Neutrophil (primary cell): ENCODE results near the gene TPSB2.

Source experiments
- H3K27ac ChIP-seq: fragments of 200-600 bp; sonication (generic); 2 replicates; pipeline ENCODE4 v1.5.1; 2016; ENCODE audit warnings: mild to moderate bottlenecking, moderate library complexity
- H3K27me3 ChIP-seq: fragments of 200-600 bp; sonication (generic); 2 replicates; pipeline ENCODE4 v1.6.0; 2016; ENCODE audit warnings: mild to moderate bottlenecking
- H3K36me3 ChIP-seq: fragments of 200-600 bp; sonication (generic); 2 replicates; pipeline ENCODE4 v1.5.1; 2017
- H3K4me1 ChIP-seq, 2 experiments: fragments of 200-600 bp in 1 of 2; sonication (generic) in 1 of 2; 1 replicate in 1 of 2; 2 replicates in 1 of 2; pipeline versions ENCODE4 v1.5.1 to v1.6.1; 2013 to 2016; ENCODE audit warnings: low read depth in 1 of 2, low read length in 1 of 2, mild to moderate bottlenecking in 1 of 2, moderate library complexity in 1 of 2; ENCODE audit not compliant: control insufficient read depth in 1 of 2, insufficient read depth in 1 of 2
- H3K4me3 ChIP-seq, 2 experiments: fragments of 200-600 bp in 1 of 2; sonication (generic) in 1 of 2; 1 replicate in 1 of 2; 2 replicates in 1 of 2; pipeline ENCODE4 v1.5.1; 2013 to 2016; ENCODE audit warnings: low read depth in 1 of 2, low read length in 1 of 2, mild to moderate bottlenecking in 1 of 2, moderate library complexity in 1 of 2
- H3K9me3 ChIP-seq: fragments of 200-600 bp; sonication (generic); 2 replicates; pipeline ENCODE4 v1.5.1; 2016
- TF ChIP-seq, protein P1 (sequence below): fragments of 200-600 bp; sonication (generic); IDR thresholded peaks from 2 replicates; pipeline ENCODE4 v1.5.1; 2016; ENCODE audit warnings: antibody characterized with exemption

The TPSB2 gene

GRCh38 chr16:1216681-1217400 lies 13.1 kb downstream of the TPSB2 start:
- Histone ChIP-seq H3K36me3 (no peaks in the 10 kb centered on the region), H3K27ac (no peak overlapping the region), H3K9me3 (no peaks in the 10 kb centered on the region), H3K4me3 (no peak overlapping the region), H3K27me3 (no peaks in the 10 kb centered on the region), H3K4me1 (no peaks in the 10 kb centered on the region)
- TF ChIP-seq, protein P1, sequence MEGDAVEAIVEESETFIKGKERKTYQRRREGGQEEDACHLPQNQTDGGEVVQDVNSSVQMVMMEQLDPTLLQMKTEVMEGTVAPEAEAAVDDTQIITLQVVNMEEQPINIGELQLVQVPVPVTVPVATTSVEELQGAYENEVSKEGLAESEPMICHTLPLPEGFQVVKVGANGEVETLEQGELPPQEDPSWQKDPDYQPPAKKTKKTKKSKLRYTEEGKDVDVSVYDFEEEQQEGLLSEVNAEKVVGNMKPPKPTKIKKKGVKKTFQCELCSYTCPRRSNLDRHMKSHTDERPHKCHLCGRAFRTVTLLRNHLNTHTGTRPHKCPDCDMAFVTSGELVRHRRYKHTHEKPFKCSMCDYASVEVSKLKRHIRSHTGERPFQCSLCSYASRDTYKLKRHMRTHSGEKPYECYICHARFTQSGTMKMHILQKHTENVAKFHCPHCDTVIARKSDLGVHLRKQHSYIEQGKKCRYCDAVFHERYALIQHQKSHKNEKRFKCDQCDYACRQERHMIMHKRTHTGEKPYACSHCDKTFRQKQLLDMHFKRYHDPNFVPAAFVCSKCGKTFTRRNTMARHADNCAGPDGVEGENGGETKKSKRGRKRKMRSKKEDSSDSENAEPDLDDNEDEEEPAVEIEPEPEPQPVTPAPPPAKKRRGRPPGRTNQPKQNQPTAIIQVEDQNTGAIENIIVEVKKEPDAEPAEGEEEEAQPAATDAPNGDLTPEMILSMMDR = no peak

- Histone ChIP-seq H3K4me3 (no peak overlapping the region), H3K27ac (no peak overlapping the region), H3K9me3 (no peaks in the 10 kb centered on the region), H3K27me3 (no peaks in the 10 kb centered on the region), H3K4me1 (no peaks in the 10 kb centered on the region), H3K36me3 (no peaks in the 10 kb centered on the region)
- TF ChIP-seq, protein P1 = no peak
These were observed 13.7 kb downstream of the TPSB2 start for GRCh38 chr16:1216296-1216619.

DNA sequence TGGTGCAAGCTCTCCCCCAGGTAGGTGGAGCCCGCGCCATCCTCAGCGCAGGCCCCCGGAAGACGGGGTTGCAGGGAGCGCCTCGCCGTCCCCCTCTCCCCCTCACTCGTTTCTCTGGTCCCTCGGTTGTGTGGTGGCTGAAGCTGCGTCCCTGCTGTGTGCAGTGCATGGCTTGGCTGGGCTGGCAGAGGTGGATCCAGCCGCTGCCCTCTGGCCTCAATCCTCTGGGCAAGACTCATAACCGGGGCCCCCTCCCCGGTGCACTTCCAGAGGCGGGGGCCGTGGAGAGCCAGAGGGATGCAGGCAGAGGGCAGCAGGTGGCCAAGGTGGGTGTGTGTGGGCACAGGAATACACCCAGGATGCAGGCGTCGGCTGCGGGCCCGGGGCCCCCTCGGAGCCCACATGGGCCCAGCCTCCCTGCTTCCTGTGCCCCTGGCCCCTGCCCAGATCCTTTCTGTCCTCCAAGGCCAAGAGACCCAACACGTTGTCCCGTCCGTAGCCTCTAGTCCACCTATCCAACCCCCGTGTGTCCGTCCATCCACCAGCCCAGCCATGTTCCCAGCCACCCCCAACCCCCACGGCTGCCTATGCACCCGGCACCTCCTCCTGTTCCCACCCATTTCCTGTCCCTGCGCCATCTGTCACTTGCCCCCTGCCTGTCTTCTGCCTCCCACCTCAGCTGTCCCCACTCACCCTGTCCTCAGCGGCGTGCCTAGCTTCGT lies 14.2 kb downstream of the TPSB2 start:
- Histone ChIP-seq H3K27me3 (no peaks in the 10 kb centered on the region), H3K4me3 (no peak overlapping the region), H3K27ac (no peak overlapping the region), H3K36me3 (no peaks in the 10 kb centered on the region), H3K9me3 (no peaks in the 10 kb centered on the region), H3K4me1 (no peaks in the 10 kb centered on the region)
- TF ChIP-seq, protein P1 = no peak

DNA sequence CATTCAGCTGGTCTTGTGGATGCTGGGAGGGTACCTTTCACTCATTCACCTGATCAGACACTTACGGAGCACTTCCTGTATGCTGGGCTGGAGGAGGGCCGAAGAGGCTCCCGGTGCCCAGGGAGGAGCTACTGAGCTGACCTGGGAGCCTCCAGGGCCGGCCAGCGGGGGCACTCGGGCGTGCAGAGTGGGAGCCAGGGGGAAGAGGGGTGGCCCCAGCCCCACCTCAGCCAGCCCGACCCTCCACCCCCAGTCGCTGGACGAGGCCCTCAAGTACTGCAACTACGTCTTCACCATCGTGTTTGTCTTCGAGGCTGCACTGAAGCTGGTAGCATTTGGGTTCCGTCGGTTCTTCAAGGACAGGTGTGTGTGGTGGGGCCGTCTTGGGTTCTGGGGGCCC lies 15.3 kb downstream of the TPSB2 start:
- Histone ChIP-seq H3K9me3 (no peaks in the 10 kb centered on the region), H3K36me3 (no peaks in the 10 kb centered on the region), H3K4me1 (no peaks in the 10 kb centered on the region), H3K27me3 (no peaks in the 10 kb centered on the region), H3K4me3 (no peak overlapping the region), H3K27ac (no peak overlapping the region)
- TF ChIP-seq, protein P1 = no peak

GRCh38 chr16:1213796-1214372 lies 16.1 kb downstream of the TPSB2 start:
- H3K27me3 ChIP-seq = no peaks in the 10 kb centered on the region
- TF ChIP-seq, protein P1 = no peak

More at GRCh38 chr16:1213796-1214372, 16.1 kb downstream of the TPSB2 start:
- H3K4me1 ChIP-seq = no peaks in the 10 kb centered on the region
- H3K4me3 ChIP-seq = no peak overlapping the region
- no peaks in the 10 kb centered on the region for H3K36me3 ChIP-seq
- no peak overlapping the region for H3K27ac ChIP-seq
- no peaks in the 10 kb centered on the region for H3K9me3 ChIP-seq
